SK-N-SH (cell line): ENCODE measurements around the gene XIRP2. TPM values are rescaled to one million over a fixed set of nuclear protein-coding genes. Genes with fewer than 3 reads are reported as not detected.

Source experiments
- CTCF ChIA-PET: fragments of 300-600, 350-600 bp; formaldehyde crosslinking; extraction: SDS; loops from one replicate; lab custom pipeline; 2021; lab: Yijun Ruan, JAX
- POLR2A ChIA-PET: fragments of 350-600 bp; sonication (Branson Sonifier 250); formaldehyde crosslinking; extraction: SDS; loops from one replicate; lab custom pipeline; 2020; ENCODE audit warnings: antibody characterized with exemption, inconsistent platforms; lab: Yijun Ruan, JAX
- DNase-seq: peaks from one replicate; pipeline ENCODE4 v3.0.0; 2012
- H2AFZ ChIP-seq: fragments of 200-600 bp; sonication (generic); 2 replicates; pipeline ENCODE4 v1.8.1; 2016; ENCODE audit warnings: antibody characterized with exemption, mild to moderate bottlenecking, low read depth
- H3F3A ChIP-seq: fragments of 200-600 bp; sonication (generic); replicated peaks from 2 replicates; pipeline ENCODE3; 2016; ENCODE audit warnings: antibody characterized with exemption, mild to moderate bottlenecking; ENCODE audit not compliant: insufficient read depth
- H3K27ac ChIP-seq, 2 experiments: fragments of 200-500 bp in 1 of 2; fragments of 200-600 bp in 1 of 2; sonication (Bioruptor generic) in 1 of 2; sonication (generic), shearing (Covaris generic) in 1 of 2; 2 replicates each; pipeline versions ENCODE4 v1.5.1 to v1.6.1; 2014 to 2016; ENCODE audit warnings: low read depth in 2 of 2, inconsistent platforms in 1 of 2, low read length in 1 of 2, mild to moderate bottlenecking in 1 of 2, mixed read lengths in 1 of 2
- H3K27me3 ChIP-seq: fragments of 200-600 bp; sonication (generic), shearing (Covaris generic); 2 replicates; pipeline ENCODE4 v1.6.1; 2016; ENCODE audit warnings: mixed run types; ENCODE audit not compliant: insufficient read depth
- H3K36me3 ChIP-seq, 2 experiments: fragments of 200-500 bp in 1 of 2; fragments of 200-600 bp in 1 of 2; sonication (Bioruptor generic) in 1 of 2; sonication (generic) in 1 of 2; replicated peaks in 1 of 2; 2 replicates each; pipeline versions ENCODE3 to v1.5.1; 2014 to 2016; ENCODE audit warnings: low read length in 1 of 2, mild to moderate bottlenecking in 1 of 2; ENCODE audit not compliant: insufficient read depth in 2 of 2, control insufficient read depth in 1 of 2
- H3K4me1 ChIP-seq, 2 experiments: fragments of 200-500 bp in 1 of 2; fragments of 200-600 bp in 1 of 2; sonication (Bioruptor generic) in 1 of 2; sonication (generic), shearing (Covaris generic) in 1 of 2; 2 replicates each; pipeline versions ENCODE4 v1.5.1 to v1.6.1; 2014 to 2016; ENCODE audit warnings: low read depth in 1 of 2, low read length in 1 of 2, mixed run types in 1 of 2; ENCODE audit not compliant: insufficient read depth in 2 of 2, control insufficient read depth in 1 of 2
- H3K4me2 ChIP-seq: fragments of 200-600 bp; sonication (generic), shearing (Covaris generic); 2 replicates; pipeline ENCODE4 v1.6.1; 2017; ENCODE audit warnings: mixed run types
- H3K4me3 ChIP-seq, 2 experiments: fragments of 200-500 bp in 1 of 2; fragments of 200-600 bp in 1 of 2; sonication (Bioruptor generic) in 1 of 2; sonication (generic), shearing (Covaris generic) in 1 of 2; 2 replicates each; pipeline versions ENCODE4 v1.5.1 to v1.8.1; 2014 to 2016; ENCODE audit warnings: low read depth in 2 of 2, inconsistent platforms in 1 of 2, low read length in 1 of 2, mild to moderate bottlenecking in 1 of 2, mixed read lengths in 1 of 2, moderate library complexity in 1 of 2
- H3K79me2 ChIP-seq: fragments of 200-600 bp; sonication (generic); 2 replicates; pipeline ENCODE4 v1.8.1; 2017; ENCODE audit warnings: mild to moderate bottlenecking; ENCODE audit not compliant: insufficient read depth
- H3K9ac ChIP-seq: fragments of 200-600 bp; sonication (generic); 2 replicates; pipeline ENCODE4 v1.6.1; 2017; ENCODE audit warnings: mixed run types
- H3K9me2 ChIP-seq: fragments of 200-600 bp; sonication (generic); 2 replicates; pipeline ENCODE4 v1.6.1; 2017; ENCODE audit warnings: mixed run types
- H3K9me3 ChIP-seq: fragments of 200-600 bp; sonication (generic); 2 replicates; pipeline ENCODE4 v1.6.1; 2017; ENCODE audit warnings: mixed run types, mild to moderate bottlenecking, moderate library complexity
- H4K20me1 ChIP-seq: fragments of 200-600 bp; sonication (generic); 2 replicates; pipeline ENCODE4 v1.6.1; 2017; ENCODE audit warnings: mild to moderate bottlenecking, mixed run types; ENCODE audit not compliant: insufficient read depth
- CHD2 ChIP-seq: fragments of 150-350 bp; IDR thresholded peaks from 2 replicates; pipeline ENCODE4 v1.6.1; 2018; ENCODE audit warnings: low read length; ENCODE audit not compliant: partially characterized antibody
- CTCF ChIP-seq: fragments of 200-600 bp; sonication (generic); IDR thresholded peaks from 2 replicates; pipeline ENCODE4 v1.6.1; 2017; ENCODE audit warnings: antibody characterized with exemption, mild to moderate bottlenecking, moderate library complexity
- ELF1 ChIP-seq: IDR thresholded peaks from 2 replicates; pipeline ENCODE4 v1.4.0; 2012
- EZH2phosphoT487 ChIP-seq: fragments of 200-600 bp; sonication (generic); IDR thresholded peaks from 2 replicates; pipeline ENCODE4 v1.6.1; 2017; ENCODE audit warnings: low read depth, mixed run types, mild to moderate bottlenecking, antibody characterized with exemption, moderate library complexity, borderline replicate concordance
- FOSL2 ChIP-seq: IDR thresholded peaks from 2 replicates; pipeline ENCODE4 v1.4.0; 2012; ENCODE audit warnings: low read depth, mild to moderate bottlenecking, moderate library complexity, borderline replicate concordance
- FOXM1 ChIP-seq: IDR thresholded peaks from 2 replicates; pipeline ENCODE4 v1.4.0; 2012; ENCODE audit warnings: low read depth, mild to moderate bottlenecking
- GABPA ChIP-seq: IDR thresholded peaks from 2 replicates; pipeline ENCODE4 v1.4.0; 2012; ENCODE audit warnings: low read depth, mild to moderate bottlenecking
- IRF3 ChIP-seq: fragments of 150-350 bp; IDR thresholded peaks from 2 replicates; pipeline ENCODE4 v1.6.1; 2016; ENCODE audit warnings: mild to moderate bottlenecking, low read depth, low read length
- MEF2A ChIP-seq: IDR thresholded peaks from 2 replicates; pipeline ENCODE4 v1.4.0; 2012; ENCODE audit warnings: low read depth, borderline replicate concordance
- MXI1 ChIP-seq: IDR thresholded peaks from 2 replicates; pipeline ENCODE4 v1.6.1; 2012; ENCODE audit warnings: mild to moderate bottlenecking, low read depth, low read length, improper control_type of control experiment
- NFIC ChIP-seq: IDR thresholded peaks from 2 replicates; pipeline ENCODE4 v1.4.0; 2012; ENCODE audit warnings: borderline replicate concordance
- NRF1 ChIP-seq: IDR thresholded peaks from 2 replicates; pipeline ENCODE4 v1.6.1; 2012; ENCODE audit warnings: low read depth, mild to moderate bottlenecking, low read length
- RCOR1 ChIP-seq: fragments of 150-350 bp; IDR thresholded peaks from 2 replicates; pipeline ENCODE4 v1.6.1; 2017; ENCODE audit warnings: antibody characterized with exemption, low read length
- TAF1 ChIP-seq: IDR thresholded peaks from 2 replicates; pipeline ENCODE4 v1.6.1; 2012; ENCODE audit warnings: low read depth, mild to moderate bottlenecking, low read length, moderate library complexity, borderline replicate concordance
- TCF12 ChIP-seq: IDR thresholded peaks from 2 replicates; pipeline ENCODE4 v1.4.0; 2012
- USF1 ChIP-seq: IDR thresholded peaks from 2 replicates; pipeline ENCODE4 v1.4.0; 2012; ENCODE audit warnings: low read depth, borderline replicate concordance
- USF2 ChIP-seq: fragments of 150-350 bp; IDR thresholded peaks from 2 replicates; pipeline ENCODE4 v1.6.1; 2017; ENCODE audit warnings: antibody characterized with exemption, low read length, low read depth, borderline replicate concordance
- WGBS: methylation state at CpG from one replicate; pipeline ENCODE4 v1.1.6; 2017; ENCODE audit warnings: low lambda C conversion rate; 5-methylcytosine and 5-hydroxymethylcytosine counted together
- polyA plus RNA-seq, 3 experiments: library from polyadenylated mRNA; depleted of rRNA; stranded (reverse); fragments of >200 nt; gene quantifications; 2 replicates each; pipeline ENCODE4 v1.2.3, GENCODE V29; 2012

XIRP2 gene
- polyA plus RNA-seq, 1 of the 3 experiments (the other 2 are of a cell fraction), result 0.02 TPM

GRCh38 chr2:167133614-167134013 lies 245.3 kb downstream of the XIRP2 start:
- Histone ChIP-seq H3K9me3 (no peaks in the 10 kb centered on the region), H3K27ac (no peak overlapping the region), H2AFZ (no peak overlapping the region), H3K9me2 (no peaks in the 10 kb centered on the region), H3K4me1 (peaks cover 0 to 23% of the 10 kb centered on the region in 2 experiments; a peak in 2 of 4 replicates), H3F3A (peaks cover 20% of the 10 kb centered on the region), H3K4me2 (no peak overlapping the region), H3K27me3 (no peaks in the 10 kb centered on the region), H3K79me2 (no peaks in the 10 kb centered on the region), H3K4me3 (no peak overlapping the region), H3K36me3 (no peaks in the 10 kb centered on the region), H3K9ac (no peak overlapping the region), H4K20me1 (no peaks in the 10 kb centered on the region)
- CTCF ChIA-PET, result no interaction called here
- no peak for TF ChIP-seq FOSL2
- no peak for TF ChIP-seq RCOR1
- no peak for TF ChIP-seq USF1
- no peak for TF ChIP-seq EZH2phosphoT487
- no peak for TF ChIP-seq CTCF
- no peak for TF ChIP-seq TAF1
- no peak for TF ChIP-seq NRF1
- no peak for TF ChIP-seq MEF2A
- TF ChIP-seq NFIC, result no peak
- TF ChIP-seq USF2, result no peak
- no peak for TF ChIP-seq GABPA
- no peak for TF ChIP-seq ELF1
- TF ChIP-seq MXI1, result no peak
- no peak for TF ChIP-seq CHD2
- no peak for TF ChIP-seq TCF12
- no peak for TF ChIP-seq FOXM1
- no peak for TF ChIP-seq IRF3
- 86% methylated on average over 2 of the region's 2 CpGs for WGBS
- DNase-seq, result no peak
- POLR2A ChIA-PET, result no interaction called here
